Vagina (tissue), 2 donors: ENCODE measurements around the gene EZR. TPM values are rescaled to one million over a fixed set of nuclear protein-coding genes. Genes with fewer than 3 reads are reported as not detected.

Experiments used
- DNase-seq, 2 donors: peaks; one replicate each; pipeline ENCODE4 v3.0.0-alpha.2; 2017; ENCODE audit errors: extremely low spot score in 2 of 2
- H3K27ac ChIP-seq: fragments of 200-600 bp; sonication (generic); one replicate; pipeline ENCODE4 v1.5.1; 2019
- H3K27me3 ChIP-seq: fragments of 200-600 bp; sonication (generic); one replicate; pipeline ENCODE4 v1.5.1; 2019
- H3K36me3 ChIP-seq, 2 donors: fragments of 200-600 bp; sonication (generic); one replicate each; pipeline ENCODE4 v1.5.1; 2017 to 2019
- H3K4me1 ChIP-seq: fragments of 200-600 bp; sonication (generic); one replicate; pipeline ENCODE4 v1.5.1; 2019
- H3K4me3 ChIP-seq, 2 donors: fragments of 200-600 bp; sonication (generic); 1 replicate in 1 of 2; 2 replicates in 1 of 2; pipeline ENCODE4 v1.5.1; 2016 to 2019
- H3K9me3 ChIP-seq: fragments of 200-600 bp; sonication (generic); one replicate; pipeline ENCODE4 v1.5.1; 2019
- CTCF ChIP-seq, 3 experiments: fragments of 450-650 bp in 2 of 3; fragments of 200-600 bp in 1 of 3; sonication (generic) in 1 of 3; IDR thresholded peaks; one replicate each; pipeline ENCODE4 v1.5.1; 2017 to 2019; ENCODE audit warnings: antibody characterized with exemption in 3 of 3, mild to moderate bottlenecking in 2 of 3, moderate library complexity in 2 of 3
- POLR2A ChIP-seq, 2 donors: fragments of 450-650 bp; IDR thresholded peaks; one replicate each; pipeline ENCODE4 v1.6.1; 2017; ENCODE audit warnings: antibody characterized with exemption in 2 of 2, mild to moderate bottlenecking in 2 of 2, moderate library complexity in 2 of 2
- POLR2AphosphoS5 ChIP-seq, 2 donors: sonication (generic); formaldehyde crosslinking; IDR thresholded peaks; one replicate each; pipeline ENCODE4 v1.9.0; 2017; ENCODE audit warnings: antibody characterized with exemption in 2 of 2, mild to moderate bottlenecking in 2 of 2, low read depth in 1 of 2; ENCODE audit not compliant: insufficient read depth in 1 of 2
- intact Hi-C: fragments of 100-400 bp; cut with DNase I; formaldehyde crosslinking; loops from one replicate; pipeline ENCODE4 v1.15.1; 2023
- total RNA-seq: library from RNA; depleted of rRNA; stranded (reverse); fragments of >200 nt; gene quantifications from one replicate; pipeline ENCODE4 v1.2.3, GENCODE V29; 2016

The EZR gene
- total RNA-seq, 1 donor from 2014 or later, result 99.7 TPM

GRCh38 chr6:158751224-158751623 is 67.9 kb downstream of the EZR start:
- H3K9me3 ChIP-seq, result no peaks in the 10 kb centered on the region
- H3K27ac ChIP-seq, result no peak overlapping the region
- H3K4me1 ChIP-seq, result no peaks in the 10 kb centered on the region
- no peaks in the 10 kb centered on the region for H3K27me3 ChIP-seq
- TF ChIP-seq POLR2AphosphoS5 (IDR thresholded peaks at IDR 0.05; ENCODE audit: insufficient read depth in 1 of 2, low read depth in 1 of 2), result no peak
- TF ChIP-seq CTCF (IDR thresholded peaks at IDR 0.05), result no peak
- no peak for DNase-seq
- H3K4me3 ChIP-seq, result no peak overlapping the region
- intact Hi-C loops, result no loop called here
- no peaks in the 10 kb centered on the region for H3K36me3 ChIP-seq

- TF ChIP-seq POLR2AphosphoS5 (IDR thresholded peaks at IDR 0.05; ENCODE audit: insufficient read depth in 1 of 2, low read depth in 1 of 2), result peak in 1 of 2 donors; percentile 45
- no peak for TF ChIP-seq CTCF (IDR thresholded peaks at IDR 0.05)
- intact Hi-C loops, result no loop called here
- DNase-seq, result no peak
Measured at GRCh38 chr6:158744986-158745430, 74.2 kb downstream of the EZR start.

GRCh38 chr6:158743033-158743651 is 76.0 kb downstream of the EZR start:
- H3K36me3 ChIP-seq, result no peaks in the 10 kb centered on the region
- no peak overlapping the region for H3K4me3 ChIP-seq
- DNase-seq, result no peak
- H3K27me3 ChIP-seq, result no peaks in the 10 kb centered on the region
- H3K9me3 ChIP-seq, result peaks cover 2% of the 10 kb centered on the region
- TF ChIP-seq POLR2A (IDR thresholded peaks at IDR 0.05) (no peak), CTCF (IDR thresholded peaks at IDR 0.05) (no peak), POLR2AphosphoS5 (IDR thresholded peaks at IDR 0.05; ENCODE audit: insufficient read depth in 1 of 2, low read depth in 1 of 2) (no peak)
- H3K4me1 ChIP-seq, result no peaks in the 10 kb centered on the region
- intact Hi-C loops, result no loop called here
- H3K27ac ChIP-seq, result no peak overlapping the region

More at GRCh38 chr6:158744986-158745430, 74.2 kb downstream of the EZR start:
- Histone ChIP-seq H3K36me3 (no peaks in the 10 kb centered on the region), H3K4me3 (no peak overlapping the region), H3K9me3 (no peaks in the 10 kb centered on the region), H3K4me1 (no peaks in the 10 kb centered on the region), H3K27ac (no peak overlapping the region), H3K27me3 (no peaks in the 10 kb centered on the region)

GRCh38 chr6:158739673-158740072 is 79.5 kb downstream of the EZR start:
- H3K4me3 ChIP-seq, result no peak overlapping the region
- TF ChIP-seq CTCF (IDR thresholded peaks at IDR 0.05) (no peak), POLR2AphosphoS5 (IDR thresholded peaks at IDR 0.05; ENCODE audit: insufficient read depth in 1 of 2, low read depth in 1 of 2) (no peak), POLR2A (IDR thresholded peaks at IDR 0.05) (no peak)
- no peaks in the 10 kb centered on the region for H3K4me1 ChIP-seq
- no peak for DNase-seq
- intact Hi-C loops, result no loop called here
- H3K27me3 ChIP-seq, result no peaks in the 10 kb centered on the region
- H3K36me3 ChIP-seq, result no peaks in the 10 kb centered on the region
- H3K27ac ChIP-seq, result no peak overlapping the region
- H3K9me3 ChIP-seq, result peaks cover 2% of the 10 kb centered on the region

- Histone ChIP-seq H3K36me3 (no peaks in the 10 kb centered on the region), H3K4me1 (no peaks in the 10 kb centered on the region), H3K27ac (no peak overlapping the region), H3K9me3 (peaks cover 2% of the 10 kb centered on the region), H3K4me3 (no peak overlapping the region), H3K27me3 (no peaks in the 10 kb centered on the region)
- intact Hi-C loops, result no loop called here
- TF ChIP-seq POLR2A (IDR thresholded peaks at IDR 0.05) (no peak), POLR2AphosphoS5 (IDR thresholded peaks at IDR 0.05; ENCODE audit: insufficient read depth in 1 of 2, low read depth in 1 of 2) (peak in 1 of 2 donors; percentile 60)
- DNase-seq, result no peak
Measured at GRCh38 chr6:158737710-158738615, 81.2 kb downstream of the EZR start.
